Right lobe of liver (tissue), 4 donors: ENCODE results near the gene HABP4.

Source experiments
- CTCF ChIP-seq, 4 donors: fragments of 200-600 bp in 3 of 4; fragments of 450-650 bp in 1 of 4; IDR thresholded peaks; one replicate each; pipeline versions ENCODE4 v1.5.1 to v1.8.0; 2016 to 2022; ENCODE audit warnings: antibody characterized with exemption in 4 of 4, mild to moderate bottlenecking in 2 of 4
- POLR2A ChIP-seq: fragments of 450-650 bp; IDR thresholded peaks from one replicate; pipeline ENCODE4 v1.6.1; 2017; ENCODE audit warnings: antibody characterized with exemption, mild to moderate bottlenecking
- donor health status: DM: no; HTN: no; CAD: no.
- donor health status: DM: no; HTN: no; CAD: no.
- donor health status: DM: no; HTN: yes; CAD: no.

GRCh38 chr9:96419691-96419969 is 30.3 kb upstream of the HABP4 start:
- no peak for TF ChIP-seq CTCF (IDR thresholded peaks at IDR 0.05)
- TF ChIP-seq POLR2A, result no peak
